ENCODE measurements around the gene GARS1.

Gene GARS1

GRCh38 chr7:30594540-30595435 lies at the start of gene GARS1:
GARS1 (plus strand) TSS chr7:30594878; CDS start chr7:30594922, 44 bp downstream.
- no peak for TF ChIP-seq CTCF (IDR thresholded peaks at IDR 0.05; ENCODE audit: borderline replicate concordance, insufficient read depth, low read depth, low read length)
- H3K4me3 ChIP-seq (ENCODE audit: low read depth, low read length) = peak within 1 kb of the TSS; percentile 74

- no peak for TF ChIP-seq CTCF (IDR thresholded peaks at IDR 0.05; ENCODE audit: borderline replicate concordance, insufficient read depth, low read depth, low read length)
- H3K4me3 ChIP-seq (ENCODE audit: low read depth, low read length) = no peak overlapping the region
These were observed 48.7 kb upstream of the GARS1 start for GRCh38 chr7:30545791-30546555.

GRCh38 chr7:30546596-30546995 lies 48.1 kb upstream of the GARS1 start:
- no peak overlapping the region for H3K4me3 ChIP-seq (ENCODE audit: low read depth, low read length)
- TF ChIP-seq CTCF (IDR thresholded peaks at IDR 0.05; ENCODE audit: borderline replicate concordance, insufficient read depth, low read depth, low read length) = no peak

GRCh38 chr7:30548845-30549244 lies 45.8 kb upstream of the GARS1 start:
- no peak overlapping the region for H3K4me3 ChIP-seq (ENCODE audit: low read depth, low read length)
- peak; percentile 66; the same call in 1 of the 2 replicates for TF ChIP-seq CTCF (IDR thresholded peaks at IDR 0.05; ENCODE audit: borderline replicate concordance, insufficient read depth, low read depth, low read length)

- no peak overlapping the region for H3K4me3 ChIP-seq (ENCODE audit: low read depth, low read length)
- TF ChIP-seq CTCF (IDR thresholded peaks at IDR 0.05; ENCODE audit: borderline replicate concordance, insufficient read depth, low read depth, low read length) = no peak
These were observed 44.7 kb upstream of the GARS1 start for GRCh38 chr7:30549931-30550493.

- no peak overlapping the region for H3K4me3 ChIP-seq (ENCODE audit: low read depth, low read length)
- no peak for TF ChIP-seq CTCF (IDR thresholded peaks at IDR 0.05; ENCODE audit: borderline replicate concordance, insufficient read depth, low read depth, low read length)
These were observed 42.3 kb upstream of the GARS1 start for GRCh38 chr7:30552330-30552729.

All from GM12875 (cell line).